ENCODE data around the gene MMP13.
"Not testable (repeated sequence)": the region's sequence is repeated elsewhere in the genome, so short reads cannot be mapped to it uniquely, and the experiment has no call there.

The MMP13 gene

DNA sequence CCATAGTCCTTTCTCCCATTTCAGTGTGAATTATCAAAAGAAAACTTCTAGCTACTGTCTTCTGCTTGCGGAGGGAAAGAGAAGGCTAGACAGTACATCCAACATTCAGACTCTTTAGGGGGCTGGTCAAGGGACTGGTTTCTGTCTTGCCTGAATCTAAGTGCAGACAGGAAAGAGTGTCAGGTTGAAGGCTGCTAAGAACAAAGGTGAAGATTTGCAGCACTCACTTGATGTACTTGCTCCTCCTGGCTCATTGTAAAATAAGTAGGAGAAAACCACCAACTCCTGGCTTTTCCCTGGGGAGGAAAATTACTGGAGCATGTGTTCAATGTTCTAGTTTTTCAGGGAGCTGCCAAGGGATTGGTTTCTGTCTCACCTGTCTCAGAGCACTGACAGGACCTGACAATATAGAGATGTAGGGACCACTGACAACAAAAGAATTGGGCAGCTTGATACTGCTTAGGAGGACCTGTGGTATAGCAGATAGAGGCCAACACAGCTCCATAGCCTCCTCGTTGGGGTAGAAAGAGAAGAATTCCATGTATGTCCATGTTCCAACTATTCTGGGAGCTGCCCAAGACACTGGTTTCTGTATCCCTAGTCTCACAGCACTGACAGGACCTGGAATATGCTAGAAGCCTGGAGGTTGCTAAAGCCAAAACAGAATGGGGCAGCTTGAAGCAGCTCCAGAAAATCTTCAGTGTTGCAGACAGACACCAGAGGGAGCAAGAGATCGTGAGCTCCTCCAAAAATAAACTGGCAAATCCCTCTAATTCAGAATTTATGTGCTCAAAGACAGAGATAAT lies 41.1 kb downstream of the MMP13 start:
- in situ Hi-C loops (cut with MboI; ENCODE audit: low pct_unique_long_range_greater_than_20kb, low sequenced_read_pairs), result no loop called here
- DNase-seq, result peak; percentile 60

- in situ Hi-C loops (cut with MboI; ENCODE audit: low pct_unique_long_range_greater_than_20kb, low sequenced_read_pairs), result no loop called here
- DNase-seq, result no peak
Observed at GRCh38 chr11:102912482-102912830, 43.1 kb downstream of the MMP13 start.

- in situ Hi-C loops (cut with MboI; ENCODE audit: low pct_unique_long_range_greater_than_20kb, low sequenced_read_pairs), result no loop called here
- no peak for DNase-seq
Observed at GRCh38 chr11:102911758-102912481, 43.6 kb downstream of the MMP13 start.

- DNase-seq; in situ Hi-C loops (cut with MboI; ENCODE audit: low pct_unique_long_range_greater_than_20kb, low sequenced_read_pairs): not testable (repeated sequence)
Observed at GRCh38 chr11:102905848-102906247, 49.7 kb downstream of the MMP13 start.

DNA sequence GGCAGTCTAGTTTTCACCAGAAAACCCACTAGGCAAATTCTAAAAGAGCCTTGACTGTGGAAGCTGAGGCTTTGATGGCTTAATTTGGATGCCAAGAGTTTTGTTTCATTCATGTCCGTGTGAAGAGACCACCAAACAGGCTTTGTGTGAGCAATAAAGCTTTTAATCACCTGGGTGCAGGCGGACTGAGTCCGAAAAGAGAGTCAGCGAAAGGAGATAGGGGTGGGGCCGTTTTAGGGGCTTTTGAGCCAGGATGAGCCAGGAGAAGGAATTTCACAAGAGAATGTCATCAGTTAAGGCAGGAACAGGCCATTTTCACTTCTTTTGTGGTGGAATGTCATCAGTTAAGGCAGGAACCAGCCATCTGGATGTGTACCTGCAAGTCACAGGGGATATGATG lies 51.6 kb downstream of the MMP13 start:
- in situ Hi-C loops (cut with MboI; ENCODE audit: low pct_unique_long_range_greater_than_20kb, low sequenced_read_pairs), result not testable (repeated sequence)

DNA sequence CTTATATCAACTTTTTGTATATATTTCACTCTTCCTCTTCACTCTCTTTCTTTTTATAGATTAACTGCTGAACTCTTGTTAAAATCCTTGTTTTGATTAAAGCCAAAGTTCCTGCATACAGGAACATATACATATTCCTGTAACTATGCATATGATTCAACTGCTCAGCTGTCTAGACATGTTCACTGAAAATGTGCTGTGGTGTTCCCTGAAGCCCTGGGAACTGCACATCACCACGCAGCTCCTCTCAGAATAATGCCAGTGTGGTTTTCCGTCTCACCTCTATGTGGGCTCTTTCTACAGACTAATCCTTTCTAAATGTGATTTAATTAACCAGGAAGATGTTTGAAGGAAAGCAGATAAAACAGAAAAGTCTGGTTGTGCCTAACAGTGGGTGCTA lies 55.2 kb downstream of the MMP13 start:
- DNase-seq, result no peak

More for the DNA sequence above, 51.6 kb downstream of the MMP13 start:
- not testable (repeated sequence) for DNase-seq

More for the DNA sequence above, 55.2 kb downstream of the MMP13 start:
- in situ Hi-C loops (cut with MboI; ENCODE audit: low pct_unique_long_range_greater_than_20kb, low sequenced_read_pairs), result no loop called here
